GM21825 (cell line): ENCODE measurements around the gene LIN7C.
"Not testable (repeated sequence)": the region's sequence is repeated elsewhere in the genome, so short reads cannot be mapped to it uniquely, and the experiment has no call there.

Experiments
- ATAC-seq: cut with Tn5 transposase; IDR thresholded peaks from one replicate; pipeline ENCODE4 v1.9.1; 2021; ENCODE audit warnings: mild to moderate bottlenecking, moderate library complexity; ENCODE audit not compliant: unreplicated experiment

The LIN7C gene, protein sequence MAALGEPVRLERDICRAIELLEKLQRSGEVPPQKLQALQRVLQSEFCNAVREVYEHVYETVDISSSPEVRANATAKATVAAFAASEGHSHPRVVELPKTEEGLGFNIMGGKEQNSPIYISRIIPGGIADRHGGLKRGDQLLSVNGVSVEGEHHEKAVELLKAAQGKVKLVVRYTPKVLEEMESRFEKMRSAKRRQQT

DNA sequence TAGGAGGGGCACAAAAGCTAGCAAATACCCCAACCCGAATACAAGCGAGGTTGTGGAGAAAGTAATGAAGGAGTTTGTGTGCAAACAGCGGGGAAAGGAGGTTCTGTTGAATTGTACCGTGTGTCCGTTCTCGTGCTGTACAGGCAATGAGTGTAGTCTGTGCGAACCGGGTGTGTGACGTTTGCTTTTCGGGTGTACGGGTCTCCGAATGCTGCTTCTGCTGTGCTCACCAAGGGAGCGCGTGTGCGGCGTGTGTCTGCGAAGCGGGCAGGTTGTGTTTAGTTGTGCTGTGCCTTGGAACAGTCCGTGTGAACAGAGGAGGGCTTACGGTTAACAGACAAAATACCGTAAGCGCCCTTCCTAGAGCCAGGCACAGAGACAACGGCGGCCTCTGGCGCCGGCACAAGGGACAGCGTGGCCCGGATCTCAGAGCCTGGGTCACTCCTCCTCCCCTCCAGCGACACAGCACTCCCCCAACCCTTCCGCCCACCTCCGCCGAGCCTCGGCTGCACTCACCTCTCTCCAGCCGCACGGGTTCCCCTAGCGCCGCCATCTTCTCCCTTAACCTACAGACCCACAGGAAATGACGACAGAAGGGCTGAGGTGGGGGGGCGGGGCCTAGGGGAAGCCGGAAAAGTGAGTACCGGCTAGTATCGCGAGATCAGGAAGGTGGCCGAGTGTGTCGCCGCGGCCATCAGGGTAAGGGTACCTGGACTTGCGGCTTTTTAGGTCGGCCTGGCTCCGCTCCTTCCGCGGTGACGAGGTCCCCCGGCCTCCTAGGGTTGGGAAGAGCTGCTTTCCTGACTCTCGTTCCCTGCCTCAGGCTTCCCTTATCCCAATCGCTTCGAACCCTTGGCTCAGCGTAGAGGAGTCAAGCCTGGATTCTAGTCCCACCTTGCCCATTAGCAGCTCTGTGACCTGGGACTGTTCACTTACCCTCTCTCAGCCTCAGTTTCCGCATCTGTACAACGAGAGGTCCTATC is at the start of gene LIN7C:
LIN7C (minus strand) TSS at position 570 of the 983 bp plus-strand sequence; CDS start at position 553, 17 bp downstream.
- ATAC-seq: peak; percentile 97

DNA sequence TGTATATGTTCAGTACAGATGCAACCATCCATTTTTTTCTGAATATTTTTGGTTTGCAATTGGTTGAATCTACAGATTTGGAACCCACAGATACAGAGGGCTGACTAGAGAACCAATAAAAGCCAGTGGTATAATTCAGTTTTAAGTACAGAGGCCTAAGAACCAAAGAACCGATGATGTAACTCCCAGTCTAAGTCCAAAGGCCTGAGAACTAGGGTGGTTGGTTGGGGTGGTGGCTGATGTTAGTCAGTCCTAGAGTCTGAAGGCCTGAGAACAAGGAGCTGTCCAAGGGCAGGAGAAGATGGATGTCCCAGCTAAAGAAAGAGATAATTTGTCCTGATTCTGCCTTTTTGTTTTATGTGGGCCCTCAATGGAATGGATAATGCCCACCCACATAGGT is 48.7 kb upstream of the LIN7C start:
- no peak for ATAC-seq

DNA sequence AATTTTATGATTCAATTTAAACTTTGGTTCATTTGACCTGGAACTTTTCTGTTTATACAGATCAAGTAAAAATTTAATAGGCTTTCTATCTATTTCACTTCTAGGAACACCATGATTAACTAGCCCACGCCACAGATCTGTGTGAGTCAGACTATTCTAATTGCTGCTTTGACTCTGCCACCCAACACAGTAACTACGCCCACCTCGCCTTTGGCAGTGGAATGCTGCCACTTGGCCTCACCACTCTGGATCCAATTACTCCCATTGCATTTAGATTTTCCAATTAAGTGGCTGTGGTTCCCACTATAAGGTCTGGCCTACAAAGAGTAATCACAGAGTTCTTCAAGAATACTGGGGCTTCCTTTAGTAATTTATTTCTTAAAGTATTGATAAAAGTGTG is 46.6 kb upstream of the LIN7C start:
- ATAC-seq: no peak

DNA sequence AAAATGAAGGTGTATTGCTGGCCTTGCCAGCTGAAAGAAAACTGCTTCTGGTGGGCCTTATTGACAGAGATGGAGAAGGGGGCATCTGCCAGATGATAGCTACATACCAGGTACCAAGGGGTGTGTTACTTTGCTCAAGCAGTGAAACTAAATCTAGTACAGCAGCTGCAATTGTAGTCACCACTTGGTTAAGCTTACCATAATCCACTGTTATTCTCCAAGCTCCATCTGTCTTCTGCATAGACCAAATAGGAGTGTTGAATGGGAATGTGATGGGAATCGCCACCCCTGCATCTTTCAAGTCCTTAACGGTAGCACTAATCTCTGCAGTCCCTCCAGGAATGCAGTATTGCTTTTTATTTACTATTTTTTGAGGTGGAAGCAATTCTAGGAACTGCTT is 45.8 kb upstream of the LIN7C start:
- no peak for ATAC-seq

DNA sequence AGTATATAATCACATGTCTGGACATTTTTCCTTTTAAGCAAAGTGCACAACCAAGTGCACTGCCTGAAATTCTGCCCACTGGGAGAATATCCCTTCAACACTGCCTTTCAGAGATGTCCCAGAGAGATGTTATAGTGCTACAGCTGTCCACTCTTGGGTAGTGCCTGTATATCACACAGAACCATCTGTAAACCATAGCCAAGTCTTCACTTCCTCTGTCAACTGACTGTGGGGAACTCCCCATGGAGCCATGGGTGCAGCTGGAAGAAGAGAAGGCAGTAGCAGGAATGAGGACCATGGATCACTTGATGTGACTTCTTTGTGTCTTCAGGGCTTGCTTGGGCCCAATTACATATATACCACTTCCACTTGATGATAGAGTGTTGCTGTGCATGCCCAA is 44.6 kb upstream of the LIN7C start:
- no peak for ATAC-seq

DNA sequence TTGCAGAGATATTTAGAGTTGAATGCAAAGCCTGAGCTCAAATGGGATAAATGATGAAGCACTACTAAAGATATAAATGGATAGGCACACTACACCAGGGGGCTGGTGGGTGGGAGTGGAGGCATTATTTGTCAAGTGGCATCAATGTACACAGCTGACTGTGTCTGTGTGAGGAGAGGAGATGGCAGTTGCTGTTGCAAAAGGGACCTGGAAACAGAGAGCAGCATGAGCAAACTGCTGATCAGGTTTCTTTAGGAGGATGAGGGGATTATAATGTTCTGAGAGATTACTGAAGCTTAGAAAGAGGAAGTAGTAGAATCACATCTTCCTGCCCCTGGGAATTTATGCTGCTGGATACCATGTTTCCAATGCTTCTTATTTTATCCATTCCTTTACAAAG is 39.4 kb upstream of the LIN7C start:
- no peak for ATAC-seq

DNA sequence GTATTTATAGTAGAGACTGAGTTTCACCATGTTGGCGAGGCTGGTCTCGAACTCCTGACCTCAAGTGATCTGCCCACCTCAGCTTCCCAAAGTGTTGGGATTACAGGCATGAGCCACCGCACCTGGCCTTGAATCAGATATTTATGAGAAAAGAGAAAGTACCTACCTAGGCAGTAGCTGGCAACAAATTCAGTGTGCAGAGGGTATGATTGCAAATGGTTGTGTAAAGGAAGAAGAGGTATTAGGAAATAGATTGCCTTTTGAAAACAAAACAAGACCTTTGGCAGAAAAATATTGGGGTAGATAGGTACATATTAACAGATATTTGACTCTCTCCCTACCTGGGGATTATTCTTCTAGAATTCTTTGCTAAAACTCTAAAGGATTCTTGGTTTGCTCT is 38.5 kb upstream of the LIN7C start:
- no peak for ATAC-seq

DNA sequence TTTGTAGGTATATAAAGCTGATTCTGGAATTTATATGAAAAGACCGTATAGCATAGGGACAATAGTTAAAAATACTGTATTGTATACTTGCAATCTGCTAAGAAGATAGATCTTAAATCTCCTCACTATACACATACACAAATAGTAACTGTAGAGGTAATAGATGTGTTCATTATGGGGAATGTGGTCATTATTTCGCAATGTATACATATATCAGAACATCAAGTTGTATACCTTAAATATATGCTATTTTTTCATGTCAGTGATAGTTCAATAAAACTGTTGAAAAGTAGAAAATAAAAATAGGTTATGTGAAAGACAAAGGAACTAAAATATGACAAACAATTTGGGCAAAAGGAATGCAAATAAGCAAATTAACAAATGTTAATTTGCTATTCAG is 35.2 kb upstream of the LIN7C start:
- ATAC-seq: no peak

DNA sequence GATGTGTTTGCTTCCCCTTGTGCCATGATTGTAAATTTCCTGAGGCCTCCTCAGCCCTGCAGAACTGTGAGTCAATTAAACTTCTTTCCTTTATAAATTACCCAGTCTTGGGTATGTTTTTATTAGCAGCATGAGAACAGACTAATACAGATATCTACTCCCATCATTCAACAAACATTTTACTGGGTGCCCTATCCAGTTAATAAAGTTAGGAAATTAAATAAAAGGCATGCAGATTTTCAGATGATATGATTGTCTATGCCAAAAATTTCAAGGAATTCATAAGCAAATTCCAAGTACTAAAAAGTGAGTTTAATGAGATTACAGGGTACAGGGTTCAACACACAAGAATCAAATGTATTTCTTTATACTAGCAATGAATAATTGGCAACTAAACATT is 33.5 kb upstream of the LIN7C start:
- ATAC-seq: no peak

DNA sequence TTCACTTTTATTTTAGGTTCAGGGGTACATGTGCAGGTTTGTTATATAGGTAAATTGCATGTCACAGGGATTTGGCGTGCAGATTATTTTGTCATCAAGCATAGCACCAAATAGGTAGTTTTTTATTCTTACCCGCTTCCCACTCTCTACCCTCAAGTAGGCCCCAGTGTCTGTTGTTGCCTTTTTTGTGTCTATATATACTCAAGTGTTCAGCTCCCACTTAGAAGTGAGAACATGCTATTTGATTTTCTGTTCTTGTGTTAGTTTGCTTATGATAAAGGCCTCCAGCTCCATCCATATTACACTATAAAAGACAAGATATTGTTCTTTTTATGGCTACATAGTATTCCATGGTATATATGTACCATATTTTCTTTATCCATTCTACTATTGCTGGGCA is 28.5 kb upstream of the LIN7C start:
- ATAC-seq: no peak

DNA sequence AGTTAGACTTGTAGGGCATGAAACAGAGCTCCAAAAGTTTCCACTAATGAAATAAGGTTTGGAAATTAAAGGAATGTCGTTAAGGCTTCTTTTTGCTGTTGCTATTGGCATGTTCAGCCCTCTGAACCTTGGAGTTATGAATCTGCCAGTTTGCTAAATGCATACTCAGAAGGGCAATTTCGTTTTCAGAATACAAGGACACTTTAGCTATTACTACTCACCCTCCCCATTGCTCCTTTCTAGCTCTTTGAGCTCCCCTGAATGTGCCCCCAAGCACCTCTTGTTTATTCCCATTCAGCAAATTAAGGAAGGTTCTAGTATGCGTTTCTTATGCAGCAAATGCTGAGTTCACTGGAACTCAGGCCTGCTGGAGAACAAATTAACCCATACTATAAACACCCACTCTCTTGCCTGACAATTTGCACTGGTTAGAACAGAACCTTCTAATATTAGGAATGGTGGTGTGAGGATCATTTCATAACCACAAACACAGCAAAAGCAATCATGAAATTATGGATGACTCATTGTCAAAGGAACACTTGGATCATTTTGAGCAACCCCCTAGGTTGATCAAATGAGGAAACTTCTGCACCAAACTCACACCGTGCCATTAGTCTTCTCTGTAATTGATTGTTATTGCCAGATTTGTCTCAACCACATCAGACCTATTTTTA is 26.2 kb upstream of the LIN7C start:
- ATAC-seq: no peak

DNA sequence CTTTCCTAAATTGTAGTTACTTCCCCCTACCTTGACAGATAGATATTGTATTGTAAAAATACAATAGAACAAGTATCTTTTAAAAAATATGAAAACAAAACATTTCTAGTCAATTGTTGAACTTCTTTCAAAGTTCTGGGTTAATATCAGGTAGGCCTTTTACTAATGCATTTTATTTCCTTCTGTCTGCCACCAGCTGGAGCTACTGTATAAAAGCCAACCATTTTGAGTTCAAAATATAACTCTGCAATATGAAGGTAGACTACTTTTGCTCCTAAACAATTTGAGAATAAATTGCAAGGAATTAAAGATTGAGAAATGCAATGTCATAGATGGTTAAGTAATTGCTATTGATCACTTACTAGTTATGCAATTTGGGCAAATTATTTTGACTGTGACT is 22.1 kb upstream of the LIN7C start:
- no peak for ATAC-seq

DNA sequence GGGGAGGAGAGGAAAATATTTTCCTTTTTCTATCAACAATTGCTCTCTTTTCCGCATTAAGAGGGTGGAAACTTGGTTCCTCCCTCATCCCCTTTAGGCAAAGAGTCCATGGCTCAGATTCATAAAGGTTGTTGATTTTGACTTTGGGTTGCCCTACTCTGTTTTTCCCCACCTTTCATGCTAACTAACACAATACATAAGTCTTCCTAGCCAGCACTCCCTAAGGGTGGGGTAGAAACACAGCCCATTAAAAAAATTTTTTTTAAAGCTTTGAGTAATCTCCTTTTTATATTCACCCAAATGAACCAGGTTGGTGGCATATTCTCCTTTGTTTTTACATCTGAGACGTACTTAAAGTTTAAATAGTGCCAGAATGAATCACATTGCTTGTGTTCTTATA is 20.0 kb upstream of the LIN7C start:
- ATAC-seq: no peak

DNA sequence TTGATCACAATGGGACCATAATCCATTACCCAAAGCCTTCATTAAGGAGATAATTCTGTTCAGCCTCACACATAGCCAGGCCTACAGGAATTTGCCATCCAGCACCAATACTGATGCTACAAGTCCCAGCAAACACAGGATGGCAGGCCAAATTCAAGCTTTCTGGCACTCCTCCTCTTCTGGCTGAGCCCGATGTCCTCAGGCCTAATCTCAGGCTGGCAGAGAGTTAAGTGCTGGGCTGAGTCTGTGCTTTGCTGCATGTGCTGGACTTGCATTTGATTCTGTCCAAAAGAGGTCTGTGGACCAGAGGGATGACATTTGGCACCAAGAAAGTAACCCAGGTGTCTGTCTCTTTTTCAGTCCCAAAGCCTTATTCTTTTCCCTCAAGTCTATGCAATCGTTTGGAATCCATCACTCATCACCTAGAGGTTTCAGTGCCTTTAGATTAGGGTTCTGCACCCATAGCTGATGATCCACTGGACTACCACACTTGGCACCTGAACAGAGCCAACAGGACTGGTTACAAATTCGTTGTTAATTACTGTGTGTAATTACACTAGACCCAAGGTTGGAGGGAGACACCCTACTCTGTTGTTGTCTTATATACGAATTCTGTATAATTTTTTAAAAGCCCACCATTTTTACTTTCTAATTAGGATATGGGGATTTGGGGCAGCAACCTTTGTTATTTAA is 19.4 kb upstream of the LIN7C start:
- no peak for ATAC-seq

DNA sequence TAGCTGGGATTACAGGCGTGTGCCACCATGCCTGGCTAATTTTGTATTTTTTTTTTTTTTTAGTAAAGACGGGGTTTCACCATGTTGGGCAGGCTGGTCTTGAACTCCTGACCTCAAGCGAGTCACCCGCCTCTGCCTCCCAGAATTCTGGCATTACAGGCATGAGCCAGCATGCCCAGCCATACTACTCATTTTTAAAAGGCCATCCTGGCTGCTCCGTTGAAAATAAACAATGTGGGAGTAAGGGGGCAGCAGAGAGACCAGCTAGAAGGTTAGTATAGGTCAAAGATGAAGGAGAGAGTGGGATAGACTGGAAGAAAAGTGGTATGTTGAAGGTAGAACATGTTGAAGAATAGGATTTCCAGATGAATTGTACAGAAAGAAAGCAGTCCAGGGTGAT is 17.6 kb upstream of the LIN7C start:
- ATAC-seq: no peak

DNA sequence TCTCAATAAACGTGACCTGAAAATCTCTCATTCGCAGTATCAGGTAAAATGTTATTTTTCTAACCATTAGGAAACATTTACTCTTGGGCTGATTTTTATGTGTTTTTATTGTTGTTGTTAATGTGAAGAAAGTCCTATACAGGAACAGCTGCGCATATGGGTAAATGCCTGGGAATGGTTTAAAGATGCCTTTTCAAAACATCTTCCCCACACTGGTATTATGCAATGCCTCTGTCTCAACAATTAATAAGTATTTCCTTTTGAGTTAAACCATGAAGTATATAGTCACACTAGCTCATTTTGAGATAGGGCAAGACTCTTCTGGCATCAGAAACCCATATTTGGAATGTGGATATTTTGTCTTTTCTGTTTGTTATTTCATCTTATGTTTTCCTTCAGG is 13.7 kb upstream of the LIN7C start:
- no peak for ATAC-seq

DNA sequence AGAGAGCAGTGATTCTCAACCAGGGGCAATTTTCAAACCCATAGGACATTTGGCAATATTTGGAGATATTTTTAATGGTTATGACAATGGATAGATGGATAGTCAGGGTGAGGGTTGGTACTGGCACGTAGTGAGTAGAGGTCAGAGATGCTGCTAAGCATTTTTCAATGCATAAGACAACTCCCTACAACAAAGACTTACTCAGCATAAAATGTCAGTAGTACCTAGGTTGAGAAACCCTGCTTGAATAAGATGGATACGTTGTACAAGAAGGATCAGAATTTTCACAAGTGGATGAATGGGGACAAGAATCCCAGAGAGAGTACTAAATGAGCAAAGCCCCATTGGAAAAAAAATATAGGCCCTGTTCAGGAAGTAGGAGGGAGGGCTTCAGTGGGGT is 11.9 kb upstream of the LIN7C start:
- no peak for ATAC-seq

DNA sequence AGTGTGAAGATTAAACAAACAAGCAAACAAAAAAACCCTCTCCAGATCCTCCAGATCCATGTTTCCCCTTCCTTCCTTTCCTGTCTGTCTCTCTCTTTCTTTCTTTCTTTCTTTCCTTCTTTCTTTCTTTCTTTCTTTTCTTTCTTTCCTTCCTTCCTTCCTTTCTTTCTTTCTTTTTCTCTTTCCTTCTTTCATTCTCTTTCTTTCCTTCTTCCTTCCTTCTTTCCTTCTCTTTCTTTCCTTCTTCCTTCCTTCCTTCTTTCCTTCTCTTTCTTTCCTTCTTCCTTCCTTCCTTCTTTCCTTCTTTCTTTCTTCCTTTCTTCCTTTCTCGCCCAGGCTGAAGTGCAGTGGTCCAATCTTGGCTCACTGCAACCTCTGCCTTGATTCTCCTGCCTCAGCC is 10.9 kb upstream of the LIN7C start:
- not testable (repeated sequence) for ATAC-seq

DNA sequence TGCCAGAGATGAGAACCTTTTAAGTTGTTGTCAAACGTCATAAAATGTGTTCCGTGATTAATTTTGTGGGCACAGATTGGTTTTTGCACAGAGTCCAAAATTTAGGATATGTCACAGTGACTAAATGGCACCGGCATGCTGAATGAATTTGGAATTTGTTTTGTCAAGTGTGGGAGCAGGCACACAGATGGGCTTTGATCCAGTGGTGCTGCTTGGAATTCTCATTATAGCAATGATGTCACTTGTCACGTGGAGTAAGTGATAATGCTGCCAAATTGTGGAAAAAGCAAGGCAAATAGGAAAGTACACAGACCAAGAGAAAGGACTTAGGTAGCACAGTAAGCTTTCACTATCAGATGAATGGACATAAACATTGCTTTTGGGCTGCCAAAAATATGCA is 8.0 kb upstream of the LIN7C start:
- ATAC-seq: no peak

DNA sequence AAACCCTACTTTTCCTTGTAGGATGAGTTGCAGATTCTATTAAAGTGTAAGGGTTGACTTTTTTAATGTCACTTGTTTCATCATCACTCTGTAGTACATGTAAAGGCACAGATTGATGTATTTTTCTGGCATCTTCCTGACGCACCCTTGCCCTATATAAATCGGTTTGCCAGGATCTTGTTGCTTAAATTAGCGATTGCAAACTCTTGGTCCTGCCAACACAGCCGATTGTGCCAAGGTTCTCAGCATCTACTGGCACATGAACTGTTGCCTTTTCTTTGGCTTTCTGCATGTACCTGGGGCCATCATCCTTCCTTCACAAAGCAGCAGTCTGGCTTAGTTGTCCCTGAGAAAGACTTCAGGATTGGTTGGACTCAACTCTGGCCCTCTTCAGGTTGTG is 7.5 kb upstream of the LIN7C start:
- ATAC-seq: no peak

DNA sequence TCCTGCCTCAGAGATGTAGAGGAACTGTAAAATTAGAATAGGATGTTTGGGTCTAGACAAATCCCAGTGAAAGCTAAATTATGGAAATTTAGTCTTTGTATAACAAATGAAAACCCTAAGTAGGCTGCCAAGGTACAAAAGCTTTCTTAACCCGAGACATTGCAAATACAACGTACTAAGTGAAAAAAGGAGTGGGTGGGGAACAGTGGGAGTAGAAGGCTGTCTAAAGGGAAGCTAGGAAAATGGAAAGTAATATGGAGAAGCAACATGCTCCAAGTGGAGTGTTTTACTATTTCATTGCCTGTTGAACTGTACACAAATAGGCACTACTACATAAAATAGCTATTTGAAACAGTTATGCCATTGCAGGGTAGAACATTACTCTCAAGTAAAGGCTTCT is 6.8 kb upstream of the LIN7C start:
- ATAC-seq: no peak
